Choroid plexus epithelial cell (primary cell): ENCODE data around the gene NEK10.

Experiments
- DNase-seq: peaks from one replicate; pipeline ENCODE4 v3.0.0-alpha.2; 2010; ENCODE audit warnings: low read depth
- H3K4me3 ChIP-seq: 2 replicates; pipeline ENCODE4 v1.5.1; 2011; ENCODE audit warnings: low read depth, mild to moderate bottlenecking, control low read depth, low read length, moderate library complexity
- TF ChIP-seq, protein P1 (sequence below): conservative IDR thresholded peaks from 2 replicates; pipeline ENCODE4 v1.5.1; 2011; ENCODE audit warnings: low read depth, mild to moderate bottlenecking, control low read depth, inconsistent platforms, low read length, moderate library complexity

Gene NEK10

DNA sequence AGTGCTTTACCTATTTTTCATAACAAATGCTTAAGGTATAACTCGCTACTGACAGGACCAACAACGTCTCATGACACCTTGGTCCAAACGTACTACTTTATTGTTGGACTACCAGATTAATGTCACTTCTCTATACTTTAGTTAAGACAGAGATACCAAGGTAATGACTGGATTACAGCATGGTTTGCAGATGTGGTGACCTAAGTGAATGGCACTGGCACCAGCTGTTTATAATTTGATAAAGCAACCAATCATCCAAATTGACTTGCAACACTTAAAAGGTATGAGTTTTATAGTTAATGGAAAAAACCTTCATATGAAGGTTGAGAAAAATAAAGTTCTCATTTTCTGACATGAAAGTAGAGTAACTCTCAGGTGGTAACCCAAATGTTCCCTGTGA lies 209.0 kb downstream of the NEK10 start:
- H3K4me3 ChIP-seq: no peak overlapping the region
- DNase-seq: no peak
- TF ChIP-seq, protein P1, sequence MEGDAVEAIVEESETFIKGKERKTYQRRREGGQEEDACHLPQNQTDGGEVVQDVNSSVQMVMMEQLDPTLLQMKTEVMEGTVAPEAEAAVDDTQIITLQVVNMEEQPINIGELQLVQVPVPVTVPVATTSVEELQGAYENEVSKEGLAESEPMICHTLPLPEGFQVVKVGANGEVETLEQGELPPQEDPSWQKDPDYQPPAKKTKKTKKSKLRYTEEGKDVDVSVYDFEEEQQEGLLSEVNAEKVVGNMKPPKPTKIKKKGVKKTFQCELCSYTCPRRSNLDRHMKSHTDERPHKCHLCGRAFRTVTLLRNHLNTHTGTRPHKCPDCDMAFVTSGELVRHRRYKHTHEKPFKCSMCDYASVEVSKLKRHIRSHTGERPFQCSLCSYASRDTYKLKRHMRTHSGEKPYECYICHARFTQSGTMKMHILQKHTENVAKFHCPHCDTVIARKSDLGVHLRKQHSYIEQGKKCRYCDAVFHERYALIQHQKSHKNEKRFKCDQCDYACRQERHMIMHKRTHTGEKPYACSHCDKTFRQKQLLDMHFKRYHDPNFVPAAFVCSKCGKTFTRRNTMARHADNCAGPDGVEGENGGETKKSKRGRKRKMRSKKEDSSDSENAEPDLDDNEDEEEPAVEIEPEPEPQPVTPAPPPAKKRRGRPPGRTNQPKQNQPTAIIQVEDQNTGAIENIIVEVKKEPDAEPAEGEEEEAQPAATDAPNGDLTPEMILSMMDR: no peak

DNA sequence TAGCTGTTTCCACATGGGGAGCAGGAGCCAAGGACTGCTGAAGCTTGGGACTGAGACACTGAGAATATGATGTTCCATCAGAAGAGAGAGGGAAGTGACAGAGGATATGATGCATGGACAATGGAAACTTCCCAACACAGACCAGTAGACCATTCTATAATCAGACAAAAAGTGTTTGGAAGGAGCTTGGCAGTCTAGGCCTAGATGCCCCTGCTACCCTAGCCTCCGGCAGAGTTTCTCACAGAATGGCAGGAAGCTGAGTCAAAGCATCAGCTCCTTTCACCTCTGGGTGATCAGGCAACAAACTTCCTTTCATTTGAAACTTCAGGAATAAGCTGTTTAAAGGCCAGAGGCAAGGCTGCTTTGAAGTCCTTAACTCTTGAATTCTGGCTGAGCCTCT lies 222.0 kb downstream of the NEK10 start:
- TF ChIP-seq, protein P1: no peak
- no peak for DNase-seq
- no peak overlapping the region for H3K4me3 ChIP-seq

DNA sequence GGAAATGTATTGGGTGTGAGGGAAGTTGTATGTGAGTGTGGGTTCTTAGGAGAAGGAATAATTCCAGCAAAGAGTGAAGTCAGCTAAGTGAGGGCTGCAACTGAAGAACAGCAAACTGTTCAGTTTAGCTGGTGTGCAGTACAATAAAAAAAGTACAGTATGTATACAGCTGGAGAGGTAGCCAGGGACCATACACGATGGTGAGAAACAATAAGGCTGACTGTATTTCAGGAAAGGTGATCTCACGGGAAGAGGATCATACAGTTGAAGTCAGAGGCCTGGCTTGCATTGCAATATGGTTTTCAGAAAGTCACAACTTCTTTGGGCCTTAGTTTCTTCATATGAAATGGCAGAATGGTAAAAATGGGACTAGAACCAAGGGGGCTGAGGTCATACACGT lies 222.4 kb downstream of the NEK10 start:
- DNase-seq: no peak
- TF ChIP-seq, protein P1: no peak
- no peak overlapping the region for H3K4me3 ChIP-seq

DNA sequence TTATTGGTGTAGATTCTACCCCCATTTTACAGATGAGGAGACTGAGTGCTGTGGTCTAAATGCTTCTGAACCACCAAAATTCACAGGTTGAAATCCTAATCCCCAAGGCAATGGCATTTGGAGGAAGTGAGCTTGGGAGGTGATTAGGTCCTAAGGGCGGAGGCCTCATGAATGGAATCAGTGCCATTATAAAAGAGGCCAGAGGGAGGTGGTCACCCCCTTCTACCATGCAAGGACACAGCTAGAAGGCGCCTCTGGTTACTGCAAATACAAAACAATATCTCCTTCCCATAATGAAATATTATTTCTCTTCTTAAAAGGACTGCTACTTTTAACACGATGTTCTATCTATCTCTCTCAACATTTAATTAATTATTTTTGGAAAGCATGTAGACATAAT lies 223.5 kb downstream of the NEK10 start:
- no peak overlapping the region for H3K4me3 ChIP-seq
- DNase-seq: no peak
- TF ChIP-seq, protein P1: no peak

DNA sequence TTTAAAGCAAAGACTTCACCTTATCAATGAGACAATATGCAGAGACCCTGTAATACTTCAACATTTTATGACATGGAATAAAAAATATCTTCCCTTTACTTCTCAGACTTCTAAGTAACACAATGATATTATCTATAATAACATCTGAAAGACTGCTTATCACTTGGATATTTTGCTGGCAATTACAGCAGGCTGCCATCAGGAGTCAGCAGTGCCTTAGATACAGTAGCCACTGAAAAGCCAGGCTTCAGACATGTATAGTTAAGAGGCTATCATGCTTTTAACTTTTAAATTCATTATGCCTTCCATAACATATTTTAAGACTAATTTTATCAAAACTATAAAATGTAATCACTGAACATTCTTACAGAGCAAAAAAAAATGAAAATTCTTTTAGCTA lies 227.5 kb downstream of the NEK10 start:
- H3K4me3 ChIP-seq: no peak overlapping the region
- TF ChIP-seq, protein P1: peak; percentile 42
- peak; percentile 14 for DNase-seq

DNA sequence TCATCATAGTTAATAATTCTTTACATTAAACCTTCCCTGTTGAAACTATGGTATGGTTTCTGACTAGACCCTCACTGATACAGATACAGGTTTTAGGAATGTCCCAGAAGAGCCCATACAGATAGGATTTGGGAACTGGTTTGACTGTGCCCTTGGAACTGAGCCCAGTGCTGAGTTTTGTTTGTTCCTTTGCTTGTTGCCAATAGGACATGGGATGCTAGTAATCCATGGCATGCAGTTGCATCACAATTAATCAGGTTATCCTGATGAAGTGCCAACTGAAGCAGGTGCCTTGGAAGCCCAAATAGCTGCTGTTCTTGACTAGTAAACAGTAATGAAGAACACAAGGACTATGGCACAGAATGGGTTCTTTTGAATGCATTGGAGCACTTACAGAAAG lies 230.6 kb downstream of the NEK10 start:
- no peak for DNase-seq
- TF ChIP-seq, protein P1: no peak
- H3K4me3 ChIP-seq: no peak overlapping the region

DNA sequence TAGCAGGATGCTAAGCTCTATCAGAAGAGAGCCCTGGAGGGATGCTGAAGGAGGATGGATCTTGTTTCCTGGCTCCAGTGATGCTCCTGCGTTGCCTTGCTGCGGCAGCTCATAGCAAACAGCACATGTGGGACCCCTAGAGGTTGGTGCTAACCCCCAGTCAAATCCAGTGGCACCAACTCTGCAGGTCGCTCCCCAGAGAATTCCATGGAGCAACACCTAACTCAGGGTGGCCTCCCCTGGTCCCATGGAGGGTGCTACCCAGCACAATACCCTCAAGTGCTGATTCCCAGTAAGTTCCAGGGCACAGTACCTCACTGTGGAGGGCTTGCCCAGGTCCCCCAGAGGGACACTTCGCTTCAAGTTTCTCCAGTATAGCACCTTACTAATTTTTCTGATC lies 231.2 kb downstream of the NEK10 start:
- TF ChIP-seq, protein P1: no peak
- no peak for DNase-seq
- H3K4me3 ChIP-seq: no peak overlapping the region
